DOHH2 (cell line): ENCODE results near the gene SH3PXD2A.

Experiments used
- CTCF ChIP-seq: fragments of 200-600 bp; sonication (generic); IDR thresholded peaks from one replicate; pipeline ENCODE4 v1.5.1; 2014; ENCODE audit warnings: antibody characterized with exemption, mild to moderate bottlenecking, low read depth, low read length; ENCODE audit not compliant: poor library complexity, severe bottlenecking
- EZH2phosphoT487 ChIP-seq: fragments of 200-600 bp; sonication (generic); IDR thresholded peaks from 2 replicates; pipeline ENCODE4 v1.6.1; 2017; ENCODE audit warnings: borderline replicate concordance, mild to moderate bottlenecking, antibody characterized with exemption, low read length, moderate library complexity, mixed read lengths

- TF ChIP-seq CTCF, result peak; percentile 16
- no peak for TF ChIP-seq EZH2phosphoT487
Measured at GRCh38 chr10:103847909-103848468, 7.4 kb downstream of the SH3PXD2A start.
